HCT116 (cell line): ENCODE data around the gene WSCD1.

Experiments used
- CEBPB ChIP-seq: IDR thresholded peaks from 2 replicates; pipeline ENCODE4 v1.6.1; 2012; ENCODE audit warnings: low read depth
- TF ChIP-seq, protein P1 (sequence below), 3 experiments: fragments of 200-600 bp in 1 of 3; sonication (generic) in 1 of 3; IDR thresholded peaks in 2 of 3; conservative IDR thresholded peaks in 1 of 3; 2 replicates each; pipeline ENCODE4 v1.5.1; 2012 to 2017; ENCODE audit warnings: low read depth in 2 of 3, low read length in 2 of 3, antibody characterized with exemption in 1 of 3, borderline replicate concordance in 1 of 3, control low read depth in 1 of 3, mild to moderate bottlenecking in 1 of 3, mixed read lengths in 1 of 3, mixed run types in 1 of 3, moderate library complexity in 1 of 3; ENCODE audit not compliant: insufficient read depth in 1 of 3

GRCh38 chr17:6077752-6078151 lies 7.6 kb downstream of the WSCD1 start:
- no peak for TF ChIP-seq CEBPB
- TF ChIP-seq, protein P1, sequence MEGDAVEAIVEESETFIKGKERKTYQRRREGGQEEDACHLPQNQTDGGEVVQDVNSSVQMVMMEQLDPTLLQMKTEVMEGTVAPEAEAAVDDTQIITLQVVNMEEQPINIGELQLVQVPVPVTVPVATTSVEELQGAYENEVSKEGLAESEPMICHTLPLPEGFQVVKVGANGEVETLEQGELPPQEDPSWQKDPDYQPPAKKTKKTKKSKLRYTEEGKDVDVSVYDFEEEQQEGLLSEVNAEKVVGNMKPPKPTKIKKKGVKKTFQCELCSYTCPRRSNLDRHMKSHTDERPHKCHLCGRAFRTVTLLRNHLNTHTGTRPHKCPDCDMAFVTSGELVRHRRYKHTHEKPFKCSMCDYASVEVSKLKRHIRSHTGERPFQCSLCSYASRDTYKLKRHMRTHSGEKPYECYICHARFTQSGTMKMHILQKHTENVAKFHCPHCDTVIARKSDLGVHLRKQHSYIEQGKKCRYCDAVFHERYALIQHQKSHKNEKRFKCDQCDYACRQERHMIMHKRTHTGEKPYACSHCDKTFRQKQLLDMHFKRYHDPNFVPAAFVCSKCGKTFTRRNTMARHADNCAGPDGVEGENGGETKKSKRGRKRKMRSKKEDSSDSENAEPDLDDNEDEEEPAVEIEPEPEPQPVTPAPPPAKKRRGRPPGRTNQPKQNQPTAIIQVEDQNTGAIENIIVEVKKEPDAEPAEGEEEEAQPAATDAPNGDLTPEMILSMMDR (IDR thresholded peaks at IDR 0.05 in 2 of 3, conservative IDR thresholded peaks at IDR 0.05 in 1 of 3; ENCODE audit: borderline replicate concordance in 1 of 3, insufficient read depth in 1 of 3, low read depth in 2 of 3, low read length in 2 of 3) = no peak
